ENCODE data around the gene LIAS. TPM values are rescaled to one million over a fixed set of nuclear protein-coding genes. Genes with fewer than 3 reads are reported as not detected.
A peak's percentile ranks its signal among the peaks of the same experiment; 100 is the strongest.

The LIAS gene
- total and polyA plus RNA-seq, 2 donors (not counting 1 experiment from before 2014, with no cell fraction given), result 12.0 to 20.9 TPM

DNA sequence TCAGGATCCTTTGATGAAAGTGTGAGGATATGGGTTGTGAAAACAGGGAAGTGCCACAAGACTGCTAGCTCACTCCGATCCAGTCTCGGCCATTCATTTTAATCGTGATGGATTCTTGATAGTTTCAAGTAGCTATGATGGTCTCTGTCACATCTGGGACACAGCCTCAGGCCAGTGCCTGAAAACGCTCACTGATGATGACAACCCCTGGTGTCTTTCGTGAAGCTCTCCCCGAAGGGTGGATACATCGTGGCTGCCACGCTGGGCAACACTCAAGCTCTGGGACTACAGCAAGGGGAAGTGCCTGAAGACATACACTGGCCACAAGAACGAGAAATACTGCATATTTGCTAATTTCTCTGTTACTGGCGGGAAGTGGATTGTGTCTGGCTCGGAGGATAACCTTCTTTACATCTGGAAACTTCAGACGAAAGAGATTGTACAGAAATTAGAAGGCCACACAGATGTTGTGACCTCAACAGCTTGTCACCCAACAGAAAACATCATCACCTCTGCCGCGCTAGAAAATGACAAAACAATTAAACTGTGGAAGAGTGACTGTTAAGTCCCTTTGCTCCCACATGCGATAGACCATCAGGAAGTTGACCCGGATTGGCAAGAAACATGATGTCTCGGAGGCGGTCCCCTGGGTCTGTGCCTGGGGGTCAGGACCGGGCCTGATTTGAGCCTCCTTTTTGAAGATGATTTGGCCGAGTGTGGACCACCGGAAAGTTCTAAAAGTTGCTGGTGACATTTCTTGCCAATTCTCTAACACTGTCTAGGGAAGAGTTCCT lies 22.2 kb downstream of the LIAS start:
- ChIA-PET CTCF (interaction anchor here (0.7 kb wide), 1 partner anchor 9 kb away, joined by 4 read pairs; no protein-coding TSS in a partner anchor), POLR2A (no interaction called here)

More for the DNA sequence above, 22.2 kb downstream of the LIAS start:
- TF ChIP-seq EZH2 (IDR thresholded peaks at IDR 0.05; ENCODE audit: borderline replicate concordance, insufficient read depth, low read depth, low read length, poor library complexity, severe bottlenecking), result no peak
- TF ChIP-seq, protein P1, sequence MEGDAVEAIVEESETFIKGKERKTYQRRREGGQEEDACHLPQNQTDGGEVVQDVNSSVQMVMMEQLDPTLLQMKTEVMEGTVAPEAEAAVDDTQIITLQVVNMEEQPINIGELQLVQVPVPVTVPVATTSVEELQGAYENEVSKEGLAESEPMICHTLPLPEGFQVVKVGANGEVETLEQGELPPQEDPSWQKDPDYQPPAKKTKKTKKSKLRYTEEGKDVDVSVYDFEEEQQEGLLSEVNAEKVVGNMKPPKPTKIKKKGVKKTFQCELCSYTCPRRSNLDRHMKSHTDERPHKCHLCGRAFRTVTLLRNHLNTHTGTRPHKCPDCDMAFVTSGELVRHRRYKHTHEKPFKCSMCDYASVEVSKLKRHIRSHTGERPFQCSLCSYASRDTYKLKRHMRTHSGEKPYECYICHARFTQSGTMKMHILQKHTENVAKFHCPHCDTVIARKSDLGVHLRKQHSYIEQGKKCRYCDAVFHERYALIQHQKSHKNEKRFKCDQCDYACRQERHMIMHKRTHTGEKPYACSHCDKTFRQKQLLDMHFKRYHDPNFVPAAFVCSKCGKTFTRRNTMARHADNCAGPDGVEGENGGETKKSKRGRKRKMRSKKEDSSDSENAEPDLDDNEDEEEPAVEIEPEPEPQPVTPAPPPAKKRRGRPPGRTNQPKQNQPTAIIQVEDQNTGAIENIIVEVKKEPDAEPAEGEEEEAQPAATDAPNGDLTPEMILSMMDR (IDR thresholded peaks at IDR 0.05), result no peak
- H3K36me3 ChIP-seq (replicated peaks in 1 of 2; ENCODE audit: control extremely low read depth in 1 of 2, control insufficient read depth in 1 of 2, extremely low read depth in 1 of 2, insufficient read depth in 2 of 2, low read length in 1 of 2), result no peaks in the 10 kb centered on the region
- H3K4me1 Mint-ChIP-seq, result no peaks in the 10 kb centered on the region
- H3K4me3 ChIP-seq (ENCODE audit: control extremely low read depth in 1 of 5, extremely low read depth in 1 of 5, insufficient read depth in 1 of 5, low read depth in 2 of 5, low read length in 4 of 5), result peak overlapping the region in 1 of 5 experiments; percentile 41
- H4K20me1 ChIP-seq (ENCODE audit: control insufficient read depth, insufficient read depth, low read length, poor library complexity, severe bottlenecking), result no peaks in the 10 kb centered on the region
- no peaks in the 10 kb centered on the region for H3K79me2 ChIP-seq (ENCODE audit: control insufficient read depth, insufficient read depth, low read length)
- peaks cover 0 to 2% (median 0%) of the 10 kb centered on the region in 4 experiments for H3K27me3 ChIP-seq (replicated peaks in 1 of 4; ENCODE audit: control extremely low read depth in 1 of 4, control insufficient read depth in 3 of 4, insufficient read depth in 4 of 4, low read length in 3 of 4)
- ATAC-seq (ENCODE audit: low read depth) (no peak), DNase-seq (no peak)
- no peaks in the 10 kb centered on the region for H3K9me3 Mint-ChIP-seq (ENCODE audit: insufficient read depth)
- intact Hi-C loops (cut with micrococcal nuclease), result no loop called here
- no peak overlapping the region for H3K4me2 ChIP-seq (replicated peaks; ENCODE audit: low read depth, low read length, poor library complexity, severe bottlenecking)
- H3K27ac Mint-ChIP-seq, result no peak overlapping the region
- peaks cover 0 to 19% (median 6%) of the 10 kb centered on the region in 3 donors for H3K9me3 ChIP-seq (ENCODE audit: control extremely low read depth in 1 of 3, control insufficient read depth in 2 of 3, insufficient read depth in 1 of 3, low read length in 2 of 3)
- no peak overlapping the region for H3K9ac ChIP-seq (ENCODE audit: low read length)
- no peak overlapping the region for H2AFZ ChIP-seq (ENCODE audit: insufficient read depth, low read depth, low read length, poor library complexity, severe bottlenecking)
- no peaks in the 10 kb centered on the region for H3K27me3 Mint-ChIP-seq
- WGBS (ENCODE audit: insufficient coverage), result 90% methylated on average over 19 of the region's 21 CpGs
- H3K27ac ChIP-seq (ENCODE audit: low read length in 2 of 2), result no peak overlapping the region
- H3K4me1 ChIP-seq (ENCODE audit: control insufficient read depth in 2 of 2, insufficient read depth in 2 of 2, low read length in 2 of 2), result no peaks in the 10 kb centered on the region
- no peak overlapping the region for H3K4me3 Mint-ChIP-seq
